ENCODE measurements around the gene CREB5.

DNA sequence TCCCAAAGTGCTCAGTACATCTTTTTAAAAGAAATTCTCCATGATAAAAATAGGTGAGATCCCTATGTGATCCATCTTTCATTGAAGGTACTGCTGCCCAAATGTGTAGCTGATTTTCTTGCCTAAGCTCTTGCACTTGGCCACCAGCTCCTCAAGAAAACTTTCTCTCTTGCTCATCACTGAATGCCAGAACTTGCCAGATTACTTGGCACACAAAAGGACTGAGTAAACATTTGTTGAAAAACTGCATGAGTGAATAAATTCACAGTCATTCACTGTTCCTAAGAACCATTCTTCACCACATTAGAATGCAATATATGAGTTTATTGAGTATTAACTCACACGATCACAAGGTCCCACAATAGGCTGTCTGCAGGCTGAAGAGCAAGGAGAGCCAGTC is 445.9 kb downstream of the CREB5 start:
- TF ChIP-seq POLR2A (IDR thresholded peaks at IDR 0.05; ENCODE audit: low read depth, low read length) (no peak), POLR2AphosphoS5 (IDR thresholded peaks at IDR 0.05; ENCODE audit: low read depth, low read length) (no peak)

Measured in GM12892 (cell line).